Measurements from ENCODE around the gene NEK4. TPM values are rescaled to one million over a fixed set of nuclear protein-coding genes. Genes with fewer than 3 reads are reported as not detected.
A peak's percentile ranks its signal among the peaks of the same experiment; 100 is the strongest.

Gene NEK4
- total and polyA plus RNA-seq, 5 donors from 2014 or later, result 6.3 to 13.9 (median 7.7) TPM

GRCh38 chr3:52695798-52696671 lies 74.7 kb downstream of the NEK4 start:
- ATAC-seq (ENCODE audit: low read depth in 2 of 2) (no peak), DNase-seq (no peak)
- H3K27me3 Mint-ChIP-seq, result no peaks in the 10 kb centered on the region
- peaks cover 22% of the 10 kb centered on the region for H3K36me3 Mint-ChIP-seq
- H3K27me3 ChIP-seq (ENCODE audit: control insufficient read depth, insufficient read depth, low read length), result no peaks in the 10 kb centered on the region
- peaks cover 0 to 13% (median 3%) of the 10 kb centered on the region in 4 donors for H3K4me1 Mint-ChIP-seq
- peak overlapping the region; percentile 9 for H3K27ac ChIP-seq (ENCODE audit: insufficient read depth, low read length, poor library complexity, severe bottlenecking)
- H3K4me1 ChIP-seq (ENCODE audit: control insufficient read depth, insufficient read depth, low read length, poor library complexity, severe bottlenecking), result no peaks in the 10 kb centered on the region
- no peak overlapping the region for H3K4me3 Mint-ChIP-seq
- H3K9me3 ChIP-seq (ENCODE audit: control insufficient read depth in 2 of 2, low read length in 2 of 2), result no peaks in the 10 kb centered on the region
- peak overlapping the region in 1 of 3 donors; percentile 20 for H3K27ac Mint-ChIP-seq
- peaks cover 76% of the 10 kb centered on the region for H3K36me3 ChIP-seq (ENCODE audit: control insufficient read depth, insufficient read depth, low read length)
- H3K9me3 Mint-ChIP-seq, result no peaks in the 10 kb centered on the region
- H3K4me3 ChIP-seq (ENCODE audit: low read depth, low read length), result no peak overlapping the region

DNA sequence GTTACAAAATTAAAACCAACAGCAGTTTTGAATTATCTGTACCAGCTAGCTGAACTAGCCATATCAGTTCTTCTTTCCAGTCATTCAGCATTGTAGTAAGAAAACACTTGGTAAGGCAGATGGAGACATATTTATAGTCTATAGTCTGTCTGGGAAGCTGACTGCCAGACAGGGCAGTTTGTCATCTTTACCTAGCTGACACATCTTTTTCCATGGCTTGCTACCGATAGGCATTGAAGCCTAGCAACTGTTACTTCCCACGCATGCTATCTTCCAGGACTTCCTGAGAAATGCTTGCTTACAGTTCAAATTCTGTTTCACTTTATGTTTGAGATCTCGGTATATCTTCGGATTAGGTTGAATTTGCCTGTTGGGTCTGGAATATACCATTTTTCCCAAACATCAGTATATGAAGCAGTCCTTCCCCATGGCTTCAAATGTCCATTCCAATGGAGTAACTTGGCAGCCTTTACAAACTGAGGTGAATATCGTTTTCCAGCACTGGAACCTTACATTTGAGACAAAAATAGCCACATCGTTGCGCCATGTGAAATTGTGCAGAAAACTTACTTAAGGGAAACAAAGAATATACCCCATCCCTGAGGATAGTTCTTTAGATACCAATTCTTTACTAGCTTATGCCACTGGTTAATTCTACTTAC lies 76.1 kb downstream of the NEK4 start:
- no peak overlapping the region for H3K4me3 Mint-ChIP-seq
- H3K9me3 ChIP-seq (ENCODE audit: control insufficient read depth in 2 of 2, low read length in 2 of 2), result no peaks in the 10 kb centered on the region
- peaks cover 0 to 18% (median 8%) of the 10 kb centered on the region in 4 donors for H3K4me1 Mint-ChIP-seq
- H3K4me1 ChIP-seq (ENCODE audit: control insufficient read depth, insufficient read depth, low read length, poor library complexity, severe bottlenecking), result no peaks in the 10 kb centered on the region
- H3K36me3 ChIP-seq (ENCODE audit: control insufficient read depth, insufficient read depth, low read length), result peaks cover 85% of the 10 kb centered on the region
- H3K4me3 ChIP-seq (ENCODE audit: low read depth, low read length), result no peak overlapping the region
- ATAC-seq (ENCODE audit: low read depth in 2 of 2) (no peak), DNase-seq (no peak)
- H3K27me3 ChIP-seq (ENCODE audit: control insufficient read depth, insufficient read depth, low read length), result no peaks in the 10 kb centered on the region
- no peak overlapping the region for H3K27ac Mint-ChIP-seq
- H3K27me3 Mint-ChIP-seq, result no peaks in the 10 kb centered on the region
- H3K27ac ChIP-seq (ENCODE audit: insufficient read depth, low read length, poor library complexity, severe bottlenecking), result no peak overlapping the region
- H3K9me3 Mint-ChIP-seq, result no peaks in the 10 kb centered on the region
- peaks cover 27% of the 10 kb centered on the region for H3K36me3 Mint-ChIP-seq

GRCh38 chr3:52693071-52693470 lies 77.7 kb downstream of the NEK4 start:
- Mint-ChIP-seq H3K36me3 (peaks cover 40% of the 10 kb centered on the region), H3K27ac (peak overlapping the region in 2 of 3 donors; percentile 67 to 69), H3K4me1 (peaks cover 0 to 22% (median 16%) of the 10 kb centered on the region in 4 donors), H3K27me3 (no peaks in the 10 kb centered on the region), H3K9me3 (no peaks in the 10 kb centered on the region), H3K4me3 (no peak overlapping the region)
- DNase-seq, result no peak
- H3K9me3 ChIP-seq (ENCODE audit: control insufficient read depth in 2 of 2, low read length in 2 of 2), result no peaks in the 10 kb centered on the region
- no peaks in the 10 kb centered on the region for H3K27me3 ChIP-seq (ENCODE audit: control insufficient read depth, insufficient read depth, low read length)
- H3K36me3 ChIP-seq (ENCODE audit: control insufficient read depth, insufficient read depth, low read length), result peaks cover 96% of the 10 kb centered on the region
- H3K4me3 ChIP-seq (ENCODE audit: low read depth, low read length), result no peak overlapping the region
- no peaks in the 10 kb centered on the region for H3K4me1 ChIP-seq (ENCODE audit: control insufficient read depth, insufficient read depth, low read length, poor library complexity, severe bottlenecking)
- no peak for ATAC-seq (ENCODE audit: low read depth in 2 of 2)
- no peak overlapping the region for H3K27ac ChIP-seq (ENCODE audit: insufficient read depth, low read length, poor library complexity, severe bottlenecking)

DNA sequence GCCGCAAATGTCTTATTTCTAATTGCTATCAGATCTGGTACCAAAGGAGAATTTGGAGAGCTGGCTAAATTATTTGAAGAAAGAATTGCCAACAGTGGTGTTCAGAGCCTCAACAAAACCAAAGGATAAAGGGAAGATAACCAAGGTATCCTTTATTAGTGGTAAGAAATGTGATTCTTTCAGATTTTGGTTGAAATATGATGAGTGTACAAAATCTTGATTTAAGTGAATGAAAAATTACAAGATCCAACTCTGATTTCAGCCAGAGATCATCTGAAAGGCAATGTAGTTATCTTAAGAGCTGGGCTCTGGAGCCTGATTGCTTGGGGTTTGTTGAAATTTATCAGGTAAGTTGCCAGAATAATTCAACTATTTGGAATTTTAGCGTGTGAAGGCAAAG lies 80.2 kb downstream of the NEK4 start:
- H3K27ac Mint-ChIP-seq, result no peak overlapping the region
- Histone ChIP-seq H3K9me3 (ENCODE audit: control insufficient read depth in 2 of 2, low read length in 2 of 2) (no peaks in the 10 kb centered on the region), H3K4me1 (ENCODE audit: control insufficient read depth, insufficient read depth, low read length, poor library complexity, severe bottlenecking) (peaks cover 12% of the 10 kb centered on the region), H3K36me3 (ENCODE audit: control insufficient read depth, insufficient read depth, low read length) (peaks cover 82% of the 10 kb centered on the region), H3K27me3 (ENCODE audit: control insufficient read depth, insufficient read depth, low read length) (no peaks in the 10 kb centered on the region), H3K4me3 (ENCODE audit: low read depth, low read length) (no peak overlapping the region), H3K27ac (ENCODE audit: insufficient read depth, low read length, poor library complexity, severe bottlenecking) (no peak overlapping the region)
- H3K9me3 Mint-ChIP-seq, result no peaks in the 10 kb centered on the region
- no peak for ATAC-seq (ENCODE audit: low read depth in 2 of 2)
- no peaks in the 10 kb centered on the region for H3K27me3 Mint-ChIP-seq
- peaks cover 0 to 37% (median 26%) of the 10 kb centered on the region in 4 donors for H3K4me1 Mint-ChIP-seq
- DNase-seq, result no peak
- H3K4me3 Mint-ChIP-seq, result peak overlapping the region in 2 of 4 donors; percentile 32 to 40
- H3K36me3 Mint-ChIP-seq, result peaks cover 47% of the 10 kb centered on the region

DNA sequence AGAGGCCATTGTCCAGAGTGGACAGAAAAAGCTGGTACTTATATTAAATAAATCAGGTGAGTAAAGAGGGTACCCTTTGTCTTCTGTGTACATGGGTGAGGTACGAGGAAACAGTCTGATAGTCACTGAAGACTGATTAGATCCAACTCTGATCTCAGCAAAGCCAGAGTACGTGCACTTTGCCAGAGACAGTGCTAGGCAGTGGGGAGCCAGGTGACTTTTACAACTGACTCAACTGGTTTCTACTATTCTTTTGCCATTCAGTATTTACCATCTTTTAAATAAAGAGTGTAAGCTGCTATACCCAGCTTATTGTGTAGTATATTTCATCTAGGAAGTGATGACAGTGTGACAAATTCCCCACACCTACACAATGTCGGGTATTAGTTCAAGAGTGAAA lies 81.6 kb downstream of the NEK4 start:
- Histone ChIP-seq H3K36me3 (ENCODE audit: control insufficient read depth, insufficient read depth, low read length) (peaks cover 69% of the 10 kb centered on the region), H3K27me3 (ENCODE audit: control insufficient read depth, insufficient read depth, low read length) (no peaks in the 10 kb centered on the region), H3K9me3 (ENCODE audit: control insufficient read depth in 2 of 2, low read length in 2 of 2) (no peaks in the 10 kb centered on the region), H3K4me3 (ENCODE audit: low read depth, low read length) (no peak overlapping the region), H3K4me1 (ENCODE audit: control insufficient read depth, insufficient read depth, low read length, poor library complexity, severe bottlenecking) (peaks cover 20% of the 10 kb centered on the region), H3K27ac (ENCODE audit: insufficient read depth, low read length, poor library complexity, severe bottlenecking) (no peak overlapping the region)
- no peaks in the 10 kb centered on the region for H3K27me3 Mint-ChIP-seq
- no peak for ATAC-seq (ENCODE audit: low read depth in 2 of 2)
- peaks cover 37% of the 10 kb centered on the region for H3K36me3 Mint-ChIP-seq
- peak overlapping the region in 1 of 4 donors; percentile 94 for H3K4me3 Mint-ChIP-seq
- peaks cover 10 to 49% (median 34%) of the 10 kb centered on the region in 4 donors for H3K4me1 Mint-ChIP-seq
- DNase-seq, result no peak
- H3K9me3 Mint-ChIP-seq, result no peaks in the 10 kb centered on the region
- H3K27ac Mint-ChIP-seq, result peak overlapping the region in 2 of 3 donors; percentile 32 to 54

GRCh38 chr3:52688266-52688665 lies 82.5 kb downstream of the NEK4 start:
- peaks cover 31% of the 10 kb centered on the region for H3K36me3 Mint-ChIP-seq
- DNase-seq (no peak), ATAC-seq (ENCODE audit: low read depth in 2 of 2) (no peak)
- H3K27ac Mint-ChIP-seq, result peak overlapping the region in 1 of 3 donors; percentile 46
- H3K4me1 ChIP-seq (ENCODE audit: control insufficient read depth, insufficient read depth, low read length, poor library complexity, severe bottlenecking), result peaks cover 28% of the 10 kb centered on the region
- H3K27me3 ChIP-seq (ENCODE audit: control insufficient read depth, insufficient read depth, low read length), result no peaks in the 10 kb centered on the region
- peak overlapping the region in 3 of 4 donors; percentile 24 to 94 (median 79) for H3K4me3 Mint-ChIP-seq
- H3K27ac ChIP-seq (ENCODE audit: insufficient read depth, low read length, poor library complexity, severe bottlenecking), result peak overlapping the region; percentile 91
- H3K4me3 ChIP-seq (ENCODE audit: low read depth, low read length), result no peak overlapping the region
- peaks cover 10 to 57% (median 31%) of the 10 kb centered on the region in 4 donors for H3K4me1 Mint-ChIP-seq
- peaks cover 61% of the 10 kb centered on the region for H3K36me3 ChIP-seq (ENCODE audit: control insufficient read depth, insufficient read depth, low read length)
- H3K27me3 Mint-ChIP-seq, result no peaks in the 10 kb centered on the region
- no peaks in the 10 kb centered on the region for H3K9me3 Mint-ChIP-seq
- no peaks in the 10 kb centered on the region for H3K9me3 ChIP-seq (ENCODE audit: control insufficient read depth in 2 of 2, low read length in 2 of 2)

DNA sequence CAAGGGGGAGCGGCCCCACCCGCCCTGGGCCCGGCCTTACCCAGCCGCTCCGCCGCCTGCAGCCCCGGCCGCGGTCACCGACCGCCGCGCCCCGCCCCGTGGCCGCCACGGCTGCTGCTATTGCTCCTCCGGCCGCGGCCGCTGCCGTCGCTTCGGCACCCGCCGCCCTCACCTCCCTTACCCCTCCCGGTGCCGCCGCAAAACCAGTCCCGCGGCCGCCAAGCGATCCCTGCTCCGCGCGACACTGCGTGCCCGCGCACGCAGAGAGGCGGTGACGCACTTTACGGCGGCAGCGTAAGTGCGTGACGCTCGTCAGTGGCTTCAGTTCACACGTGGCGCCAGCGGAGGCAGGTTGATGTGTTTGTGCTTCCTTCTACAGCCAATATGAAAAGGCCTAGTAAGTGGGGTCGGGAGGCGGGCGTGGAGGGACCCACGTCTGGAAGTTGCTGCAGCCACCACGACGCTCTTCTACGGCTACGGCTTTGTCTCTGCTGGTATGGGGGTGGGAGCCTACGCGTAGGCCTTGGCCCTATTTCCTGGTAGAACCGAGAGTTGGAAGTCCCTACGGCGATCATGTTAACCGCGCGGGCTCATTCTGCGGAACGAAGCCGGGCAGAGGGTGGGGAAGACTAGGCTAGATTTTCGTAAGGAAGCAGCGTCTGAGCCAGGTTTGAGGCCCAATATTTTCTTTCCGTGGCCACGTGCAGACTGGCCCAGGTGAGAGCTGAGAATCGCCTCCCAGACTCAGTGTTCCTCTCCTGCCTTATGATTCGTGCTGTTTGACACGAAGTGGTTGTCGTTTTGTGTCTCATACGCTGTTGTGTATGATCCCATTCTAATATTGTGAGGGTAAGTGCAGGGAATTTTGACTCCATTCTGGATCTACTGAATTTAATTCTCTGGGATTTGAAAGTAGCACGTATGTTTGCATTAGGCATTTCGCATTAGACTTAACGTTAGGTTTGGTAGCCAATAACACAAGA lies 84.7 kb downstream of the NEK4 start, which contains the start of the genes GNL3 and PBRM1:
TSS of gene GNL3 (plus strand) at position 324 of the 983 bp plus-strand sequence. CDS start at position 385, 61 bp downstream.
TSS of gene PBRM1 (minus strand) at position 205 of the 983 bp plus-strand sequence.
- H3K4me3 ChIP-seq (ENCODE audit: low read depth, low read length), result peak within 1 kb of the TSS; percentile 90
- H3K4me1 ChIP-seq (ENCODE audit: control insufficient read depth, insufficient read depth, low read length, poor library complexity, severe bottlenecking), result peaks cover 28% of the 10 kb centered on the region
- H3K4me3 Mint-ChIP-seq, result peak within 1 kb of the TSS; percentile 94 to 99 (median 98)
- DNase-seq (peak; percentile 90 to 98 (median 93)), ATAC-seq (ENCODE audit: low read depth in 2 of 2) (peak; percentile 89 to 91)
- H3K9me3 ChIP-seq (ENCODE audit: control insufficient read depth in 2 of 2, low read length in 2 of 2), result no peaks in the 10 kb centered on the region
- no peaks in the 10 kb centered on the region for H3K27me3 Mint-ChIP-seq
- H3K27ac Mint-ChIP-seq, result peak within 1 kb of the TSS; percentile 98 to 99 (median 98)
- H3K4me1 Mint-ChIP-seq, result peaks cover 20 to 72% (median 41%) of the 10 kb centered on the region in 4 donors
- peaks cover 25% of the 10 kb centered on the region for H3K36me3 Mint-ChIP-seq
- peaks cover 39% of the 10 kb centered on the region for H3K36me3 ChIP-seq (ENCODE audit: control insufficient read depth, insufficient read depth, low read length)
- peak within 1 kb of the TSS; percentile 91 for H3K27ac ChIP-seq (ENCODE audit: insufficient read depth, low read length, poor library complexity, severe bottlenecking)
- no peaks in the 10 kb centered on the region for H3K27me3 ChIP-seq (ENCODE audit: control insufficient read depth, insufficient read depth, low read length)
- H3K9me3 Mint-ChIP-seq, result no peaks in the 10 kb centered on the region

Data from CD4-positive, CD25-positive, alpha-beta regulatory T cell (primary cell).